Activated naive CD4-positive, alpha-beta T cell treated with anti-CD3 and anti-CD28 coated beads for 36 hours (primary cell): ENCODE data around the gene ATP5F1E. TPM values are rescaled to one million over a fixed set of nuclear protein-coding genes. Genes with fewer than 3 reads are reported as not detected.
"Not testable (repeated sequence)": the region's sequence is repeated elsewhere in the genome, so short reads cannot be mapped to it uniquely, and the experiment has no call there.

Source experiments
- CTCF ChIA-PET: fragments of 350-600 bp; sonication (Branson Sonifier 250); formaldehyde crosslinking; loops from one replicate; lab custom pipeline; 2021; ENCODE audit warnings: antibody characterized with exemption; lab: Charles Lee
- DNase-seq: peaks from one replicate; pipeline ENCODE4 v3.0.0-alpha.2; 2020
- H3K27ac Mint-ChIP-seq: one replicate; pipeline ENCODE4 v1.8.0; 2021; ENCODE audit warnings: mild to moderate bottlenecking, mixed read lengths
- H3K27me3 Mint-ChIP-seq: one replicate; pipeline ENCODE4 v1.8.0; 2021; ENCODE audit warnings: low read depth, mixed read lengths
- H3K36me3 Mint-ChIP-seq: one replicate; pipeline ENCODE4 v1.8.0; 2021; ENCODE audit warnings: low read depth, mixed read lengths
- H3K4me1 Mint-ChIP-seq: one replicate; pipeline ENCODE4 v1.8.0; 2021; ENCODE audit warnings: low read depth, mixed read lengths
- H3K4me3 Mint-ChIP-seq: one replicate; pipeline ENCODE4 v1.8.0; 2021; ENCODE audit warnings: mild to moderate bottlenecking, moderate library complexity, mixed read lengths
- H3K9me3 Mint-ChIP-seq: one replicate; pipeline ENCODE4 v1.8.0; 2021; ENCODE audit warnings: mixed read lengths
- intact Hi-C: fragments of 100-400 bp; cut with micrococcal nuclease; formaldehyde crosslinking; loops from one replicate; pipeline ENCODE4 v1.15.1; 2023
- total RNA-seq, 2 experiments: library from RNA; stranded (reverse); gene quantifications; one replicate each; pipeline ENCODE4 v1.2.3, GENCODE V29; 2021

The ATP5F1E gene
- total RNA-seq, 2 experiments from 2014 or later = 74.5 to 86.3 TPM

DNA sequence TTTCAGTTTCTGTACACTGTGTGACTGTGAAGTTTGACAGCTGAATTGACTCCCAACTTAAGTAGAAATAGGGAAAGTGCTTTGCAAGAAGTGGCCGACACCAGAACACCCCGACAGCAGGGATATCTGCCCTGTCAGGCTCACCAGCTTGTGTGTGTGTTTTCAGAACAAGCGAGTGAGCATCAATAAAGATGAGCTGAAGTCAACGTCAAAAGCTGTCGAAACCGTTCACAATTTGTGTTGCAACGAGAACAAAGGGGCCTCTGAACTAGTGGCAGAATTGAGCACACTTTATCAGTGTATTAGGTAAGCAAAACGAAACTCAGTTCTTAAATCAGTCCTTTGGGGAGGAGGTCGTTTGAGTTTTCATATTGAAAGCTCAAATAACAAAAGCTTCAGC is 40.4 kb downstream of the ATP5F1E start:
- Mint-ChIP-seq H3K27ac (no peak overlapping the region), H3K36me3 (peaks cover 55% of the 10 kb centered on the region), H3K4me3 (no peak overlapping the region), H3K9me3 (no peaks in the 10 kb centered on the region), H3K4me1 (peaks cover 9% of the 10 kb centered on the region), H3K27me3 (no peaks in the 10 kb centered on the region)
- intact Hi-C loops = no loop called here
- CTCF ChIA-PET = no interaction called here
- DNase-seq = no peak

DNA sequence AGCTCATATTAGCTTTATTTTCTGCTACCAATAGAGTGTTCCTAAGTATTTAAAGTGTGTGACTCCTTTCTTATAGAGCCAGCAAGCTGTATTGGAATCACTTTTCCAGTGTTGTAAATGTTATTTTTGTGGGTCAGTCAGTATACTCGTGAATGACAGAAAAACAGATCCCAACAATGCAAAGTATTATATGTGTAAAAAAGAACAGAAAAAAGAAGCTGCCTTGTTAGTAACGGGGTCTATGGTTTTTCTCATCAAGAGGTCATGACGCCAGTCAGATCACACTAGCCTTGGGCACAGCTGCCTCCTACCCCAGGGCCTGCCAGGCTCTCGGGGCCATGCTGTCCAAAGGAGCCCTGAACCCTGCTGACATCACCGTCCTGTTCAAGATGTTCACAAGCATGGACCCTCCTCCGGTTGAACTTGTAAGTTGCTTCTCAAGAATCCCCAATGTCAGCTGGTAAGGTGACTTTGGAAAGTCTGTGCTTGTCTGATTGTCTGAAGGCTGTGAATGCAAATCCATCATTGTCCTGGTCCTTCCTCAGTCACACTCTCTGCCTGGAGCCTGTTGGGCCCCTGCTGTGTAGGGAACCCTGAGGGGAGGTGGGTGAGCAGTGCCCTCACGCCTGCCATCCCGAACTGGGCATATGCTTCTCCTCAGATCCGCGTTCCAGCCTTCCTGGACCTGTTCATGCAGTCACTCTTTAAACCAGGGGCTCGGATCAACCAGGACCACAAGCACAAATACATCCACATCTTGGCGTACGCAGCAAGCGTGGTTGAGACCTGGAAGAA is 41.3 kb downstream of the ATP5F1E start:
- CTCF ChIA-PET = interaction anchor here (0.7 kb wide), 1 partner anchor 76 kb away, joined by 3 read pairs; no protein-coding TSS in a partner anchor
- intact Hi-C loops = no loop called here

DNA sequence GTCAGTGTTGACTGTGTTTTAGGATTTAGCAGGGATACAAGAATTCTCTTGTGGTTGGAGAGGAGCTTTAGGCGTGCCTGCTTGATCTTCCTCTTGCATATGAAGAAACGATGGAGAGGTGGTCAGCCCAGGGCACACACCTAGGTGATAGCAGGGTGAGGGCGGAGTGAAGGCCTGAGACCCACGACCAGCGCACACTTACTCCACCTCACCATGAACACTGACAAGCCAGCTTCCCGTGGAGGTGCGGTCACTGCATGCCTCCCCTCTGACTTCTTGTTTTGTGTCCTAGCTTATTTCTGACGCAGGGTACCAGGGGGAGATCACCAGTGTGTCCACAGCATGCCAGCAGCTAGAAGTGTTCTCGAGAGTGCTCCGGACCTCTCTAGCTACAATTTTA is 42.9 kb downstream of the ATP5F1E start:
- no peaks in the 10 kb centered on the region for H3K9me3 Mint-ChIP-seq
- H3K27ac Mint-ChIP-seq = peak overlapping the region; percentile 26
- CTCF ChIA-PET = no interaction called here
- peaks cover 46% of the 10 kb centered on the region for H3K36me3 Mint-ChIP-seq
- H3K4me1 Mint-ChIP-seq = peaks cover 25% of the 10 kb centered on the region
- no peak for DNase-seq
- intact Hi-C loops = no loop called here
- H3K4me3 Mint-ChIP-seq = no peak overlapping the region
- H3K27me3 Mint-ChIP-seq = no peaks in the 10 kb centered on the region

More for the DNA sequence above, 41.3 kb downstream of the ATP5F1E start:
- Mint-ChIP-seq H3K36me3 (peaks cover 55% of the 10 kb centered on the region), H3K4me3 (no peak overlapping the region), H3K27me3 (no peaks in the 10 kb centered on the region), H3K9me3 (no peaks in the 10 kb centered on the region), H3K27ac (no peak overlapping the region), H3K4me1 (peaks cover 17% of the 10 kb centered on the region)
- no peak for DNase-seq

DNA sequence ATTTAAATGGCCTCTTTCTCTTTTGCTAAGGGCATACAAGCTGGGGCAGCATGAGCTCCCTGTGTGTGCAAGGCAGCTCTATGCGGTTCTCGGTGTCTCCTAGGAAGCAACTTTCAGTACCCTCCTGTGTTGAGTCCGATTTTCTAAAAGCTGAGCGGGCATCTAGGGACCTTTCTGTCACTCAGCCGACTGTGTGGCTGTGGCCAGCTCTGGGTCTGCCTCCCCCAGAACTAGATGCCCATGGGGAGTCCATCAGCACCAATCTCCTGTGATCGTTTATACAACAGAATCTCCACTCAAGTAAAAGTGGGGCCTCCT is 43.6 kb downstream of the ATP5F1E start:
- intact Hi-C loops = no loop called here
- peaks cover 40% of the 10 kb centered on the region for H3K36me3 Mint-ChIP-seq
- H3K27ac Mint-ChIP-seq = no peak overlapping the region
- H3K4me1 Mint-ChIP-seq = peaks cover 32% of the 10 kb centered on the region
- H3K9me3 Mint-ChIP-seq = no peaks in the 10 kb centered on the region
- DNase-seq = no peak
- H3K4me3 Mint-ChIP-seq = no peak overlapping the region
- CTCF ChIA-PET = no interaction called here
- no peaks in the 10 kb centered on the region for H3K27me3 Mint-ChIP-seq

DNA sequence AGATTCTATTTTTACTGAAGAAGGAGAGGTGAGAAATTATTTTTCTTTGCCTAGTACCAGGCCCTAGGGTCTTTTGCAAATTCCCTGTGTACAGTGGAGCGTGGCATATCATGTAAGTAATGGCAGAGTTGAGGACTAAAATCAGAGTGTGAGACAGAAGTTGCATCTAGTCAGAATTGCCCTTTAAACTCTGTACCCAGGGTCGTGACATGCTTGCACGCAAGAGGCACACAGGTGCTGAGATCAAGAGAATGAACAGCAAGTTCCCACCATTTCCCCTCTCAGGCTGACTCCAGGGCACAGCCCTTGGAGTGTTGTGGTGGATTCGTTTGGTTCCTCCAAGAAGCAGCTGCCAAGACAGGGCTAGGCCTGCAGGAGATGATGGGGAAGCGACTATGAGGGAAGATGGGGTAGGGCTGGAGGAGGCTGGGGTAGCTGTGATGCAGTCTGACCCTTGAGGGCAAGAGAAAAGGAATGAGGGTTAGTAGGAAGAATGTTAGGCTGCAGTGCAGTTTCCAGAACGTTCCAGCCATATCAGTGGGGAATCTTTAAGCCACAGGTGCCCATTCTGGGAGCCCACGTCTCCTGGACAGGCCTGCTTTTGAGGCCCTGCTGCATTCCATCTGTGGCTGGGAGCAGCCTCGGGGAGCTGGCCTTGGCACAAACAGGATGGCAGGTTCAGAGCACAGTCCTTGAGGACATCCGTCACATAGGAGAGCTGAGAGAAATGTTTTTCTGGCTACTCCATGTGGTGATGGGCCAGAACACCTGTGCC is 44.2 kb downstream of the ATP5F1E start:
- no peak overlapping the region for H3K4me3 Mint-ChIP-seq
- H3K9me3 Mint-ChIP-seq = no peaks in the 10 kb centered on the region
- DNase-seq = no peak
- intact Hi-C loops = no loop called here
- H3K4me1 Mint-ChIP-seq = peaks cover 36% of the 10 kb centered on the region
- peak overlapping the region; percentile 72 for H3K27ac Mint-ChIP-seq
- CTCF ChIA-PET = no interaction called here
- peaks cover 40% of the 10 kb centered on the region for H3K36me3 Mint-ChIP-seq
- H3K27me3 Mint-ChIP-seq = no peaks in the 10 kb centered on the region

DNA sequence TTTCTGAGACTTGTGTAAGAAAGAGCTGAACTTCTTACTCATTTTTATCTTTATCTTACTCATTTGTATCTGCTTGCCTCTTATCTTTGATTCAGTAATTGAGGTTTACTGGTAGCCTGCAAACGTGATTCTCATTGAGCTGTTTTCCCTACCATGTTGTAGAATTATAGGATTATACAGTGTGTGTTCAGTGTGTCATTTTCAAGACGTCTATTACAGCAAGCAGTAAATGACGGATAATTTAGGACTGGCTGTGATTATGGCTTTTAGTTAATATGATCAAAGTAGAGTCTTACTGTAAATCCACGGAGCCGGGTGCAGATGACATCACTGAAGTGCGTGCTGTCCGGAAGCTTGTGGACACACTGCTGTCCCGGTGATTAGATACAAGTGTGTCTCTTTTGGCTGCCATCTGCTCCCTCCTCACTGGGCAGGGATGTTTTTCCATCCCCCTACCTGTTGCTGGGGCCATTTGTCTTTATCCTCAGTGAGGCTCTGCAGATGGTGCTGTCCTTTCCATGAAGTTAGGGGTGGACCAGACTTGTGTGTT is 45.1 kb downstream of the ATP5F1E start:
- CTCF ChIA-PET = no interaction called here
- peak overlapping the region; percentile 69 for H3K27ac Mint-ChIP-seq
- intact Hi-C loops = no loop called here

DNA sequence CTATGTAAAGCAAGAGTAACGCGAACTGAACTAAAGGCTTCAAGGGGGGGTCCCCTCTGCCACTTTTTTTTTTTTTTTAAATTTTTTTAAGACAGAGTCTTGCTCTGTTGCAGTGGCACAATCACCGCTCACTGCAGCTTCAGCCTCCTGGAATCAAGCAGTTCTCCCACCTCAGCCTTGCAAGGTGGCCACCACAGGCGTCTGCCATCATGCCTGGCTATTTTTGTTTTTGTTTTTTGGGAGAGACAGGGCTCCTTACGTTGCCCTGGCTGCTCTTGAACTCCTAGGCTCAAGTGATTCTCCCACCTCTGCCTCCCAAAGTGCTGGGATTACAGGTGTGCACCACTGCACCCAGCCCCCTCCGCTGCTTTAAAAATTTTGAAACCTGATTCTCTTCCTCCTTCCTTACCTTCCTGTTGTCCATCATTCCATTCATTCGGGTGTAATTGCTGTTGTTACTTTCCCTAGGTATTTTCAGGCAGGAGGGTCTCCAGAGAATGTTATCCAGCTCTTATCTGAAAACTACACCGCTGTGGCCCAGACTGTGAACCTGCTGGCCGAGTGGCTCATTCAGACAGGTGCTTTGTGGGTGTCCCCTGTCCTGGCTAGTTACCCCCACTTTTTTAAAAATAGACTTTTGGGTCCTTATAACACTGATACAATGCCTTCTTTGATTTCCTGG is 45.7 kb downstream of the ATP5F1E start:
- Mint-ChIP-seq H3K27ac (peak overlapping the region; percentile 69), H3K4me1 (peaks cover 46% of the 10 kb centered on the region)
- intact Hi-C loops = no loop called here

More for the DNA sequence above, 45.1 kb downstream of the ATP5F1E start:
- Mint-ChIP-seq H3K27me3 (no peaks in the 10 kb centered on the region), H3K4me1 (peaks cover 44% of the 10 kb centered on the region), H3K36me3 (peaks cover 39% of the 10 kb centered on the region), H3K9me3 (no peaks in the 10 kb centered on the region), H3K4me3 (no peak overlapping the region)
- no peak for DNase-seq

DNA sequence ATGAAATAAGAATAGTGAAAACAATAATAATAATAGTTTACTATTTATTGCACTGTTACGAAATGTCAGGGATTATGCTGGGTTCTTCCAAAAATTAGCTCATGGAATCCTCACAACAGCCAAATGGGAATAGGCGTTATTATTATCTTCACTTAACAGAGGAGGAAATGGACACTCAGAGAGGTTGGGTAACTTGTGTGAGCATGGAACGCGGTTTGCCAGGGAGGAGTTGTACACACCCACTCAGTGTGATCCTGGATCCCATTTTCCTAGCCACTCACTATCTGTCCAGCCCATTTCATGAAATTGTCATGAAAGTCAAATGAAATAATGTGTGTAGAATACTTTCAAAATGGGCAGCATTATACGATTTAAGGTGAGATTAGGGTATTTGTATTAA is 46.5 kb downstream of the ATP5F1E start:
- no peak for DNase-seq
- H3K9me3 Mint-ChIP-seq = no peaks in the 10 kb centered on the region
- no peak overlapping the region for H3K27ac Mint-ChIP-seq
- peaks cover 32% of the 10 kb centered on the region for H3K36me3 Mint-ChIP-seq
- intact Hi-C loops = no loop called here
- CTCF ChIA-PET = interaction anchor here (0.6 kb wide), 1 partner anchor 105 kb away, joined by 4 read pairs; no protein-coding TSS in a partner anchor
- no peak overlapping the region for H3K4me3 Mint-ChIP-seq
- H3K4me1 Mint-ChIP-seq = peaks cover 46% of the 10 kb centered on the region
- H3K27me3 Mint-ChIP-seq = no peaks in the 10 kb centered on the region

More for the DNA sequence above, 45.7 kb downstream of the ATP5F1E start:
- Mint-ChIP-seq H3K36me3 (peaks cover 37% of the 10 kb centered on the region), H3K27me3 (no peaks in the 10 kb centered on the region), H3K4me3 (no peak overlapping the region), H3K9me3 (no peaks in the 10 kb centered on the region)
- no peak for DNase-seq
- CTCF ChIA-PET = no interaction called here

DNA sequence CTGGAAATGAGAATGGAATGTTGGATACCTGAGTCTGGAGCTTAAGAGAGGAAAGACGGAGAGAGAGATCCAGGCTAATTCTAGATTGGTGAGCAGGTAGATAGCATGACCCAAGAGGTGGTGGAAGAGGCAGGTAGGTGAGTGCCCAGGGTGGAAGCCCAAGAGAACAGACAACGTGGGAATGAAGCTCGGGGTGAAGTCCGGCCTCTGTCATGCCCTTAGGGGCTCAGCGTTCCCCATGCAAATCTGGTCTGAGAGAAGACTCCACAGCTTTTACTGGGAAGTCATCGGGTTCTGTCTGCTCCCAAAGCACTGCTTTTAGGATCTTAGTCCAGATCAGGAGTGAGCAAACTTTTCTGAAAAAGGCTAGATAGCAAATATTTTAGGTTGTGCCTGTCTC is 47.4 kb downstream of the ATP5F1E start:
- peaks cover 28% of the 10 kb centered on the region for H3K36me3 Mint-ChIP-seq
- intact Hi-C loops = loop anchor here (5.0 kb wide), 3 partner anchors 77 to 332 kb away; partner anchors contain the start of gene STX16
- DNase-seq = no peak
- CTCF ChIA-PET = no interaction called here
- H3K4me3 Mint-ChIP-seq = no peak overlapping the region
- H3K9me3 Mint-ChIP-seq = no peaks in the 10 kb centered on the region
- H3K27me3 Mint-ChIP-seq = no peaks in the 10 kb centered on the region
- peaks cover 46% of the 10 kb centered on the region for H3K4me1 Mint-ChIP-seq
- H3K27ac Mint-ChIP-seq = no peak overlapping the region

DNA sequence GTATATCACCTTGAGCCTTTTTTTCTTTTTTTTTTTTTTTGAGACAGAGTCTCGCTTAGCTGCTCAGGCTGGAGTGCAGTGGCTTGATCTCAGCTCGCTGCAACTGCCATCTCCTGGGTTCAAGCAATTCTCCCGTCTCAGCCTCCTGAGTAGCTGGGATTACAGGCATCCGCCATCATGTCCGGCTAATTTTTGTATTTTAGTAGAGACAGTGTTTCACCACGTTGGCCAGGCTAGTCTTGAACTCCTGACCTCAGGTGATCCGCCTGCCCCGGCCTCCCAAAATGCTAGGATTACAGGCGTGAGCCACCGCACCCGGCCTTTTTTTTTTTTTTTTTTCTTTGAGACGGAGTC is 49.0 kb downstream of the ATP5F1E start:
- not testable (repeated sequence) for H3K27me3 Mint-ChIP-seq, DNase-seq, H3K27ac Mint-ChIP-seq, H3K4me3 Mint-ChIP-seq, H3K9me3 Mint-ChIP-seq
- H3K36me3 Mint-ChIP-seq = peaks cover 23% of the 10 kb centered on the region
- intact Hi-C loops = loop anchor here (5.0 kb wide), 3 partner anchors 76 to 331 kb away; partner anchors contain the start of gene STX16
- H3K4me1 Mint-ChIP-seq = peaks cover 46% of the 10 kb centered on the region
- CTCF ChIA-PET = interaction anchor here (0.6 to 1.2 kb wide), 3 partner anchors 11 to 239 kb away, joined by 3 to 5 read pairs (median 4); no protein-coding TSS in a partner anchor

DNA sequence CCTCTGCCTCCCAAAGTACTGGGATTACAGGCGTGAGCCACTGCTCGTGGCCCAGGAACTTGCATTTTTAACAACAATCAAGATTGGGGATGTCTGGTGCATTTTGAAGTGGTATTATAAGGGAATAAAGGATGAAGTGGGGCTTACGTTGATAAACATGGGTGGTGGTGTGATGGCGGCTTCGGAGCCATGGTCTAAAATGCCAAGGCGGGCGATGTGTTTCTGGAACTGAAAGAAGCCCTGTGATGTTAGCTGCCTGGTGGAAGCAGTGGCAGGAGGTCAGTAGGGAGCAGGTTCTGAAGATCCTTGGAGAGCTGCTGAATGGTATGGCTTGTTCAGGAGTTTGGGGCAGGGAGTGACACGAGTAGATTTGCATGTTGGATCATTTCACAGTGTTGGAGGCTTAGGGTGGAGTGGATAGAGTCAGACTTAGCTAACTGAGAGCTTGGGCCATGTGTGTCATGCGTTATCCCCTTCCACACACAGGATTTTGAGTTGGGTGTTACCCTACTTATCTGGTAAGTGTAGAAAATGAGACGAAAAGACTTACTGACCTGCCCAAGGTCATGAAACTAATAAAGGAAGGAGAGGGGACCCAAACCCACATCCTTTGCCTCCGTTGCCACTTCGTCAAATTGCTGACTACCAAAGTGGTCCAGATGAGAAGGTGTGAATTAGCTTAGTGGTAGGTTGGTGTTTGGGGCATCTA is 49.6 kb downstream of the ATP5F1E start:
- CTCF ChIA-PET = interaction anchor here (0.6 to 1.4 kb wide), 4 partner anchors 12 to 239 kb away, joined by 3 to 5 read pairs (median 4); no protein-coding TSS in a partner anchor
- H3K4me1 Mint-ChIP-seq = peaks cover 46% of the 10 kb centered on the region
- intact Hi-C loops = loop anchor here (5.0 kb wide), 3 partner anchors 75 to 330 kb away; partner anchors contain the start of gene STX16
- H3K27me3 Mint-ChIP-seq = no peaks in the 10 kb centered on the region
- peak overlapping the region; percentile 91 for H3K4me3 Mint-ChIP-seq
- peaks cover 18% of the 10 kb centered on the region for H3K36me3 Mint-ChIP-seq
- DNase-seq = no peak
- peak overlapping the region; percentile 85 for H3K27ac Mint-ChIP-seq
- H3K9me3 Mint-ChIP-seq = no peaks in the 10 kb centered on the region
